Endothelial cell of umbilical vein (primary cell): ENCODE results near the gene FAM193A. TPM values are rescaled to one million over a fixed set of nuclear protein-coding genes. Genes with fewer than 3 reads are reported as not detected.

Experiments used
- BruUV-seq: library from RNA; stranded (reverse); fragments of 400-500 nt; replicated peaks from 2 replicates; lab custom pipeline; 2021; lab: Mats Ljungman, UMichigan
- CTCF ChIA-PET: fragments of 300-600, 350-600 bp; sonication (Branson Sonifier 250); formaldehyde crosslinking; loops from one replicate; lab custom pipeline; 2021; ENCODE audit warnings: antibody characterized with exemption, inconsistent platforms; lab: Charles Lee
- POLR2A ChIA-PET: fragments of 300-600, 350-600 bp; sonication (Branson Sonifier 250); formaldehyde crosslinking; loops from one replicate; lab custom pipeline; 2021; ENCODE audit warnings: antibody characterized with exemption, inconsistent platforms; lab: Charles Lee
- DNase-seq: peaks from one replicate; pipeline ENCODE4 v3.0.0-alpha.2; 2011; ENCODE audit warnings: low read depth, low spot score
- FAIRE-seq: peaks from 2 replicates; lab custom pipeline; 2011; peaks lifted over from hg19 to GRCh38; lab: Jason Lieb, UNC
- H2AFZ ChIP-seq: 2 replicates; pipeline ENCODE4 v1.6.0; 2012; ENCODE audit warnings: low read depth, low read length, control low read depth, inconsistent platforms
- H3K27ac ChIP-seq: 2 replicates; pipeline ENCODE4 v1.5.1; 2011; ENCODE audit warnings: low read depth, mild to moderate bottlenecking, control low read depth, low read length, moderate library complexity; ENCODE audit not compliant: insufficient read depth
- H3K27me3 ChIP-seq, 2 experiments: 2 replicates each; pipeline versions ENCODE4 v1.6.0 to v1.6.1; 2011; ENCODE audit warnings: low read length in 2 of 2, mixed read lengths in 1 of 2; ENCODE audit not compliant: control insufficient read depth in 2 of 2, insufficient read depth in 2 of 2
- H3K36me3 ChIP-seq, 2 experiments: 2 replicates in 1 of 2; 3 replicates in 1 of 2; pipeline ENCODE4 v1.5.1; 2011; ENCODE audit warnings: low read length in 2 of 2, mild to moderate bottlenecking in 1 of 2, moderate library complexity in 1 of 2; ENCODE audit not compliant: control insufficient read depth in 2 of 2, insufficient read depth in 2 of 2; ENCODE audit errors: extremely low read depth in 1 of 2
- H3K4me1 ChIP-seq: 3 replicates; pipeline ENCODE4 v1.5.1; 2011; ENCODE audit warnings: mild to moderate bottlenecking, low read length; ENCODE audit not compliant: control insufficient read depth, insufficient read depth; ENCODE audit errors: extremely low read depth
- H3K4me2 ChIP-seq: 2 replicates; pipeline ENCODE4 v1.6.1; 2011; ENCODE audit warnings: low read length, control low read depth, mixed read lengths; ENCODE audit not compliant: insufficient read depth
- H3K4me3 ChIP-seq, 3 experiments: fragments of 200-600 bp in 1 of 3; sonication (generic), shearing (Covaris generic) in 1 of 3; replicated peaks in 1 of 3; 2 replicates each; pipeline ENCODE4 v1.5.1; 2011 to 2016; ENCODE audit warnings: control low read depth in 3 of 3, low read length in 3 of 3, mild to moderate bottlenecking in 2 of 3, inconsistent platforms in 1 of 3, low read depth in 1 of 3, moderate library complexity in 1 of 3; ENCODE audit not compliant: insufficient read depth in 1 of 3
- H3K79me2 ChIP-seq: 2 replicates; pipeline ENCODE4 v1.6.0; 2012; ENCODE audit warnings: low read length, inconsistent platforms; ENCODE audit not compliant: control insufficient read depth, insufficient read depth
- H3K9ac ChIP-seq: replicated peaks from 2 replicates; pipeline ENCODE3; 2011; ENCODE audit warnings: low read length, control low read depth; ENCODE audit not compliant: insufficient read depth; ENCODE audit errors: extremely low read depth
- H3K9me1 ChIP-seq: replicated peaks from 3 replicates; pipeline ENCODE4 v1.6.0; 2011; ENCODE audit warnings: mild to moderate bottlenecking, low read length; ENCODE audit not compliant: control insufficient read depth, insufficient read depth; ENCODE audit errors: extremely low read depth
- H3K9me3 ChIP-seq: replicated peaks from 2 replicates; pipeline ENCODE4 v1.5.1; 2012; ENCODE audit warnings: low read length, inconsistent platforms; ENCODE audit not compliant: control insufficient read depth, insufficient read depth
- H4K20me1 ChIP-seq: replicated peaks from 2 replicates; pipeline ENCODE3; 2011; ENCODE audit warnings: mild to moderate bottlenecking, low read length; ENCODE audit not compliant: control insufficient read depth, insufficient read depth; ENCODE audit errors: extremely low read depth
- EZH2 ChIP-seq: IDR thresholded peaks from 2 replicates; pipeline ENCODE4 v1.6.1; 2012; ENCODE audit warnings: borderline replicate concordance, low read depth, mild to moderate bottlenecking, moderate library complexity, low read length, inconsistent platforms; ENCODE audit not compliant: severe bottlenecking
- FOS ChIP-seq: IDR thresholded peaks from 2 replicates; pipeline ENCODE4 v1.6.1; 2011; ENCODE audit warnings: mild to moderate bottlenecking, low read length, moderate library complexity, borderline replicate concordance; ENCODE audit not compliant: insufficient read depth
- GATA2 ChIP-seq: IDR thresholded peaks from 2 replicates; pipeline ENCODE4 v1.7.0; 2011; ENCODE audit warnings: low read depth, mild to moderate bottlenecking, moderate library complexity, mixed read lengths, low read length; ENCODE audit not compliant: insufficient read length, insufficient read depth
- JUN ChIP-seq: IDR thresholded peaks from 2 replicates; pipeline ENCODE4 v1.6.1; 2011; ENCODE audit warnings: borderline replicate concordance, low read depth; ENCODE audit not compliant: insufficient read length, insufficient read depth
- MYC ChIP-seq: IDR thresholded peaks from one replicate; pipeline ENCODE4 v1.6.1; 2011; ENCODE audit warnings: mild to moderate bottlenecking, low read depth, low read length
- POLR2A ChIP-seq: IDR thresholded peaks from 2 replicates; pipeline ENCODE4 v1.6.1; 2012; ENCODE audit warnings: low read depth, mild to moderate bottlenecking, control low read depth, low read length
- POLR2AphosphoS5 ChIP-seq: IDR thresholded peaks from 2 replicates; pipeline ENCODE4 v1.6.1; 2012; ENCODE audit warnings: low read depth, mild to moderate bottlenecking, control low read depth, low read length, moderate library complexity; ENCODE audit not compliant: insufficient read depth
- dilution Hi-C: fragments of 300-500 bp; cut with MboI; formaldehyde crosslinking; loops from one replicate; pipeline ENCODE4 v1.15.0; 2019; ENCODE audit warnings: low sequenced_read_pairs; ENCODE audit not compliant: extremely low pct_ligation_motif_present
- intact Hi-C: fragments of 100-400 bp; cut with micrococcal nuclease; formaldehyde crosslinking; loops from one replicate; pipeline ENCODE4 v1.10.0; 2022
- polyA plus RNA-seq, 4 experiments: library from polyadenylated mRNA; depleted of rRNA in 3 of 4; stranded (reverse) in 3 of 4; unstranded in 1 of 4; fragments of >200 nt; gene quantifications; 2 replicates each; pipeline versions ENCODE4 v1.2.1 to v1.2.3, GENCODE V29; 2011 to 2012; ENCODE audit warnings: missing spikeins in 1 of 4
- total RNA-seq: library from RNA; stranded (reverse); gene quantifications from 2 replicates; pipeline ENCODE4 v1.2.3, GENCODE V29; 2021
- TF ChIP-seq, protein P1 (sequence below): IDR thresholded peaks from 2 replicates; pipeline ENCODE4 v1.6.1; 2011; ENCODE audit not compliant: insufficient read depth, insufficient read length
- TF ChIP-seq, protein P2 (sequence below), 2 donors: IDR thresholded peaks; 1 replicate in 1 of 2; 2 replicates in 1 of 2; pipeline ENCODE4 v1.5.1; 2011; ENCODE audit warnings: low read length in 2 of 2, mild to moderate bottlenecking in 2 of 2, moderate library complexity in 2 of 2, control low read depth in 1 of 2, inconsistent platforms in 1 of 2, low read depth in 1 of 2; ENCODE audit not compliant: insufficient read depth in 1 of 2; ENCODE audit errors: extremely low read depth in 1 of 2

The FAM193A gene
- total and polyA plus RNA-seq, 2 donors (not counting 3 experiments of a cell fraction or from before 2014, with no cell fraction given) = 12.3 to 32.1 TPM

DNA sequence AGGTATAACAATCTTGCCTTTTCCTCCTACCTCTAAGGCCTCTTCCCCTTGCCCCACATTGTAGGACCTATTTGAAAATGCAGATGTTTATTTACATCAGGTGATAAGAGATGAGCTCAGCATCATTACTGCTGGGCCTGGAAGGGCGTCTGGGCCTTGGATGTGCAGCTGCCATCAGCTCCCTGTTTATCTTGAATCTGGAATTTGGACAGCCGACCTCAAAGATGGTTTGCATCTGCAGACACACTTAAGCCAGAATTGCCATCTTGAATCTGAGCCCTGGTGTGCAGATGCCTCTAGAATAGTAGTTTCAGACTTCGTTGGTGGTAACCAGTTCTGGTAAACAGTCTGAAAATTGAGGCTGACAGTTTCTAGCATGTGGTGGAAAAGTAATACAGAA, 59.0 kb downstream of the FAM193A start:
- Histone ChIP-seq H3K4me3 (no peak overlapping the region), H3K9me1 (no peaks in the 10 kb centered on the region), H3K79me2 (peaks cover 94% of the 10 kb centered on the region), H3K9me3 (no peaks in the 10 kb centered on the region), H3K27me3 (no peaks in the 10 kb centered on the region), H3K4me1 (peaks cover 11% of the 10 kb centered on the region), H3K36me3 (peaks cover 2 to 4% of the 10 kb centered on the region in 2 experiments), H3K9ac (no peak overlapping the region), H2AFZ (no peak overlapping the region), H3K27ac (no peak overlapping the region), H3K4me2 (no peak overlapping the region), H4K20me1 (no peaks in the 10 kb centered on the region)
- dilution Hi-C loops = no loop called here
- ChIA-PET CTCF (no interaction called here), POLR2A (no interaction called here)
- BruUV-seq = no TSS peak
- no peak for TF ChIP-seq GATA2
- TF ChIP-seq JUN = no peak
- DNase-seq (no peak), FAIRE-seq (no peak)
- intact Hi-C loops = no loop called here

DNA sequence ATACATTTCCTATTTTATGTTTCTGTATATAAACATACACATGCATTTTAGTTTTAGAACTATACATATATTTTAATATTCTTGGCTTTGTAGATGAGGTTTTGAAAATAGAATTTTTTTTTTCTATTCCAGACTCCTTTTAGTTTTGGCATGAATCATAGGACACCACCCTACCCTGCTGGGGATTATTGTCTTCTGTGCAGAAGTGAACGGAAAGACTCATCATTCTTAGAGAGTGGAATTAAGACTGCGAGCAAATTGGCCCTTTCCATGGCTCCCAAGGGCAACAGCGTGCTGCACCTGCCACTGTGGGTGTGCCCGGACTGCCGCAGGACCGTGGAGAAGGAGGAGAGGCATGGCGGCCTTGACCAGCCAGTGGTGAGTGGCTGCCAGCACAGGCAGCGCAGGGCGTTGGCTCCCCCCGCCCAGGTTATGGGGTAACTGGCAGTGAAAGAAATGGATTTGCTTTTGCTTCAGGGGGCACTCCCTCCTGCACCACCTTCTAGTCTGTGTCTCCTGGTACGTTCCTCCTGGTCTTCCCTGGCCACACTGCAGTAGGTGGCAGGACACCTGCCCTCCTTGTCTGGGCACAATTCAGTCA, 59.6 kb downstream of the FAM193A start:
- peaks cover 11% of the 10 kb centered on the region for H3K4me1 ChIP-seq
- H3K79me2 ChIP-seq = peaks cover 94% of the 10 kb centered on the region
- peaks cover 3% of the 10 kb centered on the region for H4K20me1 ChIP-seq
- CTCF ChIA-PET = no interaction called here
- dilution Hi-C loops = no loop called here
- intact Hi-C loops = no loop called here
- no peak overlapping the region for H3K4me3 ChIP-seq
- H3K9me3 ChIP-seq = no peaks in the 10 kb centered on the region
- DNase-seq (no peak), FAIRE-seq (no peak)
- H2AFZ ChIP-seq = no peak overlapping the region
- POLR2A ChIA-PET = no interaction called here
- no TSS peak for BruUV-seq
- no peaks in the 10 kb centered on the region for H3K27me3 ChIP-seq
- H3K4me2 ChIP-seq = no peak overlapping the region
- no peaks in the 10 kb centered on the region for H3K9me1 ChIP-seq
- H3K9ac ChIP-seq = no peak overlapping the region
- no peak for TF ChIP-seq POLR2AphosphoS5
- TF ChIP-seq MYC = no peak
- TF ChIP-seq, protein P1, sequence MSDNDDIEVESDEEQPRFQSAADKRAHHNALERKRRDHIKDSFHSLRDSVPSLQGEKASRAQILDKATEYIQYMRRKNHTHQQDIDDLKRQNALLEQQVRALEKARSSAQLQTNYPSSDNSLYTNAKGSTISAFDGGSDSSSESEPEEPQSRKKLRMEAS = no peak
- TF ChIP-seq EZH2 = no peak
- TF ChIP-seq GATA2 = no peak
- TF ChIP-seq, protein P2, sequence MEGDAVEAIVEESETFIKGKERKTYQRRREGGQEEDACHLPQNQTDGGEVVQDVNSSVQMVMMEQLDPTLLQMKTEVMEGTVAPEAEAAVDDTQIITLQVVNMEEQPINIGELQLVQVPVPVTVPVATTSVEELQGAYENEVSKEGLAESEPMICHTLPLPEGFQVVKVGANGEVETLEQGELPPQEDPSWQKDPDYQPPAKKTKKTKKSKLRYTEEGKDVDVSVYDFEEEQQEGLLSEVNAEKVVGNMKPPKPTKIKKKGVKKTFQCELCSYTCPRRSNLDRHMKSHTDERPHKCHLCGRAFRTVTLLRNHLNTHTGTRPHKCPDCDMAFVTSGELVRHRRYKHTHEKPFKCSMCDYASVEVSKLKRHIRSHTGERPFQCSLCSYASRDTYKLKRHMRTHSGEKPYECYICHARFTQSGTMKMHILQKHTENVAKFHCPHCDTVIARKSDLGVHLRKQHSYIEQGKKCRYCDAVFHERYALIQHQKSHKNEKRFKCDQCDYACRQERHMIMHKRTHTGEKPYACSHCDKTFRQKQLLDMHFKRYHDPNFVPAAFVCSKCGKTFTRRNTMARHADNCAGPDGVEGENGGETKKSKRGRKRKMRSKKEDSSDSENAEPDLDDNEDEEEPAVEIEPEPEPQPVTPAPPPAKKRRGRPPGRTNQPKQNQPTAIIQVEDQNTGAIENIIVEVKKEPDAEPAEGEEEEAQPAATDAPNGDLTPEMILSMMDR (IDR thresholded peaks at IDR 0.05; ENCODE audit: extremely low read depth in 1 of 2, insufficient read depth in 1 of 2, low read depth in 1 of 2, low read length in 2 of 2) = no peak
- TF ChIP-seq POLR2A = no peak
- no peak for TF ChIP-seq FOS
- TF ChIP-seq JUN = no peak
- no peak overlapping the region for H3K27ac ChIP-seq
- H3K36me3 ChIP-seq = peaks cover 2 to 4% of the 10 kb centered on the region in 2 experiments
